ENCODE results near the gene MAP4K3.
A peak's percentile ranks its signal among the peaks of the same experiment; 100 is the strongest.
"Not testable (repeated sequence)": the region's sequence is repeated elsewhere in the genome, so short reads cannot be mapped to it uniquely, and the experiment has no call there.

The MAP4K3 gene

GRCh38 chr2:39370101-39370500 is 67.0 kb downstream of the MAP4K3 start:
- no peak for DNase-seq

GRCh38 chr2:39368846-39369245 is 68.2 kb downstream of the MAP4K3 start:
- DNase-seq: no peak

GRCh38 chr2:39368376-39368775 is 68.7 kb downstream of the MAP4K3 start:
- no peak for DNase-seq

GRCh38 chr2:39362595-39362994 is 74.5 kb downstream of the MAP4K3 start:
- no peak for DNase-seq

GRCh38 chr2:39361511-39361910 is 75.6 kb downstream of the MAP4K3 start:
- DNase-seq: no peak

- DNase-seq: not testable (repeated sequence)
Measured at GRCh38 chr2:39360342-39360741, 76.7 kb downstream of the MAP4K3 start.

- DNase-seq: no peak
Measured at GRCh38 chr2:39359453-39360038, 77.5 kb downstream of the MAP4K3 start.

- DNase-seq: peak; percentile 18
Measured at GRCh38 chr2:39356922-39357639, 80.0 kb downstream of the MAP4K3 start.

- no peak for DNase-seq
Measured at GRCh38 chr2:39350658-39351057, 86.4 kb downstream of the MAP4K3 start.

- no peak for DNase-seq
Measured at GRCh38 chr2:39338502-39338901, 98.6 kb downstream of the MAP4K3 start.

- no peak for DNase-seq
Measured at GRCh38 chr2:39335930-39336329, 101.2 kb downstream of the MAP4K3 start.

- DNase-seq: no peak
Measured at GRCh38 chr2:39334978-39335377, 102.1 kb downstream of the MAP4K3 start.

GRCh38 chr2:39334529-39334928 is 102.6 kb downstream of the MAP4K3 start:
- no peak for DNase-seq

GRCh38 chr2:39326644-39327043 is 110.4 kb downstream of the MAP4K3 start:
- no peak for DNase-seq

- no peak for DNase-seq
Measured at GRCh38 chr2:39325966-39326365, 111.1 kb downstream of the MAP4K3 start.

GRCh38 chr2:39321056-39322035 is 115.7 kb downstream of the MAP4K3 start:
- DNase-seq: not testable (repeated sequence)

- no peak for DNase-seq
Measured at GRCh38 chr2:39320162-39320561, 116.9 kb downstream of the MAP4K3 start.

GRCh38 chr2:39313575-39313974 is 123.5 kb downstream of the MAP4K3 start:
- DNase-seq: no peak

- no peak for DNase-seq
Measured at GRCh38 chr2:39311469-39311868, 125.6 kb downstream of the MAP4K3 start.

- DNase-seq: no peak
Measured at GRCh38 chr2:39308778-39309177, 128.3 kb downstream of the MAP4K3 start.

- no peak for DNase-seq
Measured at GRCh38 chr2:39306626-39307025, 130.5 kb downstream of the MAP4K3 start.

GRCh38 chr2:39304729-39305128 is 132.4 kb downstream of the MAP4K3 start:
- no peak for DNase-seq

GRCh38 chr2:39304200-39304599 is 132.9 kb downstream of the MAP4K3 start:
- DNase-seq: no peak

- DNase-seq: no peak
Measured at GRCh38 chr2:39301352-39301751, 135.7 kb downstream of the MAP4K3 start.
